Keratinocyte (primary cell): ENCODE results near the gene TLR9. TPM values are rescaled to one million over a fixed set of nuclear protein-coding genes. Genes with fewer than 3 reads are reported as not detected.

Experiments
- DNase-seq: peaks from one replicate; pipeline ENCODE4 v3.0.0-alpha.2; 2011; ENCODE audit warnings: low read depth, missing footprints, low spot score
- FAIRE-seq: peaks from 2 replicates; lab custom pipeline; 2011; peaks lifted over from hg19 to GRCh38; lab: Jason Lieb, UNC
- H2AFZ ChIP-seq: 2 replicates; pipeline ENCODE4 v1.6.0; 2012; ENCODE audit warnings: low read length, control low read depth, inconsistent platforms; ENCODE audit not compliant: control insufficient read depth
- H3K27ac ChIP-seq: 2 replicates; pipeline ENCODE4 v1.5.1; 2011; ENCODE audit warnings: low read length; ENCODE audit not compliant: control insufficient read depth, insufficient read depth
- H3K27me3 ChIP-seq: 3 replicates; pipeline ENCODE4 v1.6.0; 2011; ENCODE audit warnings: low read length; ENCODE audit not compliant: control insufficient read depth, insufficient read depth; ENCODE audit errors: extremely low read depth
- H3K36me3 ChIP-seq, 2 experiments: 2 replicates in 1 of 2; 3 replicates in 1 of 2; pipeline ENCODE4 v1.5.1; 2011; ENCODE audit warnings: low read length in 2 of 2, mild to moderate bottlenecking in 1 of 2; ENCODE audit not compliant: control insufficient read depth in 2 of 2, insufficient read depth in 2 of 2; ENCODE audit errors: extremely low read depth in 1 of 2
- H3K4me1 ChIP-seq: 3 replicates; pipeline ENCODE4 v1.5.1; 2011; ENCODE audit warnings: low read length; ENCODE audit not compliant: control insufficient read depth, insufficient read depth; ENCODE audit errors: extremely low read depth
- H3K4me2 ChIP-seq: 3 replicates; pipeline ENCODE4 v1.6.0; 2011; ENCODE audit warnings: low read depth, low read length; ENCODE audit not compliant: control insufficient read depth, insufficient read depth; ENCODE audit errors: extremely low read depth
- H3K4me3 ChIP-seq, 3 experiments: fragments of 200-600 bp in 1 of 3; sonication (generic) in 1 of 3; 2 replicates in 2 of 3; 3 replicates in 1 of 3; pipeline ENCODE4 v1.5.1; 2011 to 2016; ENCODE audit warnings: low read length in 3 of 3, mild to moderate bottlenecking in 3 of 3, control low read depth in 2 of 3, inconsistent platforms in 1 of 3, low read depth in 1 of 3, mixed read lengths in 1 of 3, mixed run types in 1 of 3, moderate library complexity in 1 of 3; ENCODE audit not compliant: control insufficient read depth in 2 of 3, insufficient read depth in 2 of 3; ENCODE audit errors: extremely low read depth in 1 of 3
- H3K79me2 ChIP-seq: 2 replicates; pipeline ENCODE4 v1.6.0; 2012; ENCODE audit warnings: low read length; ENCODE audit not compliant: control insufficient read depth, insufficient read depth
- H3K9ac ChIP-seq: 3 replicates; pipeline ENCODE4 v1.6.0; 2011; ENCODE audit warnings: low read length; ENCODE audit not compliant: control insufficient read depth, insufficient read depth; ENCODE audit errors: extremely low read depth
- H3K9me1 ChIP-seq: 3 replicates; pipeline ENCODE4 v1.6.0; 2011; ENCODE audit warnings: low read length; ENCODE audit not compliant: control insufficient read depth, insufficient read depth; ENCODE audit errors: extremely low read depth
- H3K9me3 ChIP-seq: 2 replicates; pipeline ENCODE4 v1.5.1; 2012; ENCODE audit warnings: low read depth, low read length; ENCODE audit not compliant: control insufficient read depth
- H4K20me1 ChIP-seq: 3 replicates; pipeline ENCODE4 v1.6.0; 2011; ENCODE audit warnings: low read length; ENCODE audit not compliant: control insufficient read depth, insufficient read depth; ENCODE audit errors: extremely low read depth
- CTCF ChIP-seq, 3 experiments: IDR thresholded peaks in 1 of 3; conservative IDR thresholded peaks in 1 of 3; optimal IDR thresholded peaks in 1 of 3; 2 replicates in 2 of 3; 3 replicates in 1 of 3; pipeline versions ENCODE3 to v1.5.1; 2011; ENCODE audit warnings: low read length in 3 of 3, mild to moderate bottlenecking in 3 of 3, moderate library complexity in 2 of 3, control low read depth in 1 of 3, inconsistent platforms in 1 of 3; ENCODE audit not compliant: insufficient read depth in 2 of 3; ENCODE audit errors: extremely low read depth in 1 of 3
- EZH2 ChIP-seq: IDR thresholded peaks from one replicate; pipeline ENCODE4 v1.6.1; 2012; ENCODE audit warnings: inconsistent platforms, mild to moderate bottlenecking, low read length, moderate library complexity
- dilution Hi-C: fragments of 300-500 bp; cut with MboI; formaldehyde crosslinking; loops from one replicate; pipeline ENCODE4 v1.7.0; 2020; ENCODE audit warnings: low sequenced_read_pairs; ENCODE audit not compliant: extremely low pct_ligation_motif_present
- polyA plus RNA-seq, 5 experiments: library from polyadenylated mRNA; depleted of rRNA in 3 of 5; stranded (reverse) in 3 of 5; stranded (forward) in 1 of 5; unstranded in 1 of 5; fragments of >200 nt; gene quantifications; 1 replicate in 1 of 5; 2 replicates in 3 of 5; 3 replicates in 1 of 5; pipeline versions ENCODE4 v1.2.1 to v1.2.3, GENCODE V29; 2011 to 2012; ENCODE audit warnings: missing spikeins in 2 of 5, low read depth in 1 of 5, low replicate concordance in 1 of 5

TLR9 gene
- polyA plus RNA-seq, 1 donor (not counting 4 experiments of a cell fraction or from before 2014, with no cell fraction given) = not detected

DNA sequence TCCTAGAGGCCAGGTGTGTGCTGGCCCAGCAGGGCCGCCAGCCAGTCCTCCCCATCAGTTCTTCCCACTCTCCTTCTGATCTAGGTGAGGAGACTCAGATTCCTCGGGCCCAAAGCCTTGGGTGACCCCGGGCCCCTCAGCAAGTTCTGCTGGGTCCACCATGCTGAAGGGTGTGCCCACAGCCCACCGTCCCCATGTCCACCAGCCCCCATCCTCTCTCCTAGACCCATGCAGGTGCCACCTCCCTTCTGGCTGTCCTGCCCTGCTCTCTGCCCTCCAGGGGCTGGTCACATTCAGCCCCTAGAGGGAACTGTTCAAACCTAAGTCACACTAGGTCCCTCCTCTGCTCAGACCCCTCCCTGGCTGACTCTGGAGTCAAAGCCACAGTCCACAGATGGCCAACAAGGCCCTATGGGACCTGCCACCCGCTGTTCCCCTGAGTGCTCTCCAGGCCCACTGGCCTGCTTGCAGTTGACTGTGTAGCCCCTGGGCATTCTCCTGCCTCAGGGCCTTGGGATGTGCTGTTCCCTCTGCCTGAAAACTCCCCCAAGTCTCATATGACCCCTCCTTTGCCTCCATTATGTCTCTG, 878 bp upstream of the TLR9 start:
- Histone ChIP-seq H3K27ac (no peak overlapping the region), H3K79me2 (peaks cover 2% of the 10 kb centered on the region), H3K4me3 (no peak overlapping the region), H3K9me3 (no peaks in the 10 kb centered on the region), H3K9me1 (peaks cover 2% of the 10 kb centered on the region), H3K27me3 (no peaks in the 10 kb centered on the region), H3K4me1 (no peaks in the 10 kb centered on the region), H3K4me2 (no peak overlapping the region), H3K36me3 (peaks cover 26 to 32% of the 10 kb centered on the region in 2 experiments), H2AFZ (no peak overlapping the region), H4K20me1 (no peaks in the 10 kb centered on the region), H3K9ac (no peak overlapping the region)
- TF ChIP-seq CTCF (optimal IDR thresholded peaks at IDR 0.05 in 1 of 3, IDR thresholded peaks at IDR 0.05 in 1 of 3, conservative IDR thresholded peaks at IDR 0.05 in 1 of 3; ENCODE audit: extremely low read depth in 1 of 3, insufficient read depth in 2 of 3, low read length in 3 of 3) (no peak), EZH2 (no peak)
- FAIRE-seq (no peak), DNase-seq (no peak)
- dilution Hi-C loops = no loop called here

- no peak overlapping the region for H3K4me2 ChIP-seq
- H3K27ac ChIP-seq = no peak overlapping the region
- peaks cover 7% of the 10 kb centered on the region in 2 experiments for H3K36me3 ChIP-seq
- H3K27me3 ChIP-seq = no peaks in the 10 kb centered on the region
- dilution Hi-C loops = no loop called here
- TF ChIP-seq CTCF (optimal IDR thresholded peaks at IDR 0.05 in 1 of 3, IDR thresholded peaks at IDR 0.05 in 1 of 3, conservative IDR thresholded peaks at IDR 0.05 in 1 of 3; ENCODE audit: extremely low read depth in 1 of 3, insufficient read depth in 2 of 3, low read length in 3 of 3) (no peak), EZH2 (no peak)
- no peak overlapping the region for H3K9ac ChIP-seq
- peaks cover 2% of the 10 kb centered on the region for H3K9me1 ChIP-seq
- no peaks in the 10 kb centered on the region for H3K79me2 ChIP-seq
- DNase-seq = no peak
- H4K20me1 ChIP-seq = no peaks in the 10 kb centered on the region
- no peaks in the 10 kb centered on the region for H3K9me3 ChIP-seq
- no peak overlapping the region for H2AFZ ChIP-seq
- no peaks in the 10 kb centered on the region for H3K4me1 ChIP-seq
- no peak overlapping the region for H3K4me3 ChIP-seq
- FAIRE-seq = no peak
Measured at GRCh38 chr3:52223449-52224408, 1.7 kb downstream of the TLR9 start.
